Activated T-helper 1 cell treated with anti-CD3 and anti-CD28 coated beads, Interleukin-12 subunit alpha, Interleukin-12 subunit beta, Interleukin-2, Interleukin-4 antibody, amounts not matched to agents 30 ng/mL and 10 ng/mL and 1 ng/mL, durations not matched to agents 14 hours and 24 hours and 36 hours (primary cell): Measurements from ENCODE around the gene AP5B1. TPM values are rescaled to one million over a fixed set of nuclear protein-coding genes. Genes with fewer than 3 reads are reported as not detected.

ENCODE experiments used
- DNase-seq: peaks from one replicate; pipeline ENCODE4 v3.0.0; 2021; ENCODE audit warnings: low spot score
- H3K27ac Mint-ChIP-seq: one replicate; pipeline ENCODE4 v1.8.0; 2021; ENCODE audit warnings: mild to moderate bottlenecking, mixed read lengths
- H3K27me3 Mint-ChIP-seq: one replicate; pipeline ENCODE4 v1.8.0; 2022; ENCODE audit warnings: mild to moderate bottlenecking, moderate library complexity, mixed read lengths; ENCODE audit not compliant: insufficient read depth
- H3K36me3 Mint-ChIP-seq: one replicate; pipeline ENCODE4 v1.8.0; 2021; ENCODE audit warnings: low read depth, mixed read lengths
- H3K4me1 Mint-ChIP-seq: one replicate; pipeline ENCODE4 v1.8.0; 2021; ENCODE audit warnings: low read depth, mixed read lengths
- H3K4me3 Mint-ChIP-seq: one replicate; pipeline ENCODE4 v1.8.0; 2021; ENCODE audit warnings: mild to moderate bottlenecking, moderate library complexity, mixed read lengths
- H3K9me3 Mint-ChIP-seq: one replicate; pipeline ENCODE4 v1.8.0; 2021; ENCODE audit warnings: mixed read lengths
- intact Hi-C: fragments of 100-400 bp; cut with micrococcal nuclease; formaldehyde crosslinking; loops from one replicate; pipeline ENCODE4 v1.15.1; 2024
- total RNA-seq: library from RNA; stranded (reverse); gene quantifications from 2 replicates; pipeline ENCODE4 v1.2.3, GENCODE V29; 2022

Gene AP5B1
- total RNA-seq, 1 donor from 2014 or later, result 17.4 TPM

- Mint-ChIP-seq H3K4me1 (peaks cover 12% of the 10 kb centered on the region), H3K36me3 (no peaks in the 10 kb centered on the region), H3K4me3 (no peak overlapping the region), H3K27ac (no peak overlapping the region), H3K9me3 (no peaks in the 10 kb centered on the region), H3K27me3 (peaks cover 10% of the 10 kb centered on the region)
- intact Hi-C loops, result no loop called here
- no peak for DNase-seq
Measured at GRCh38 chr11:65793625-65794400, 13.0 kb upstream of the AP5B1 start.

GRCh38 chr11:65793144-65793581 lies 12.4 kb upstream of the AP5B1 start:
- no peak overlapping the region for H3K27ac Mint-ChIP-seq
- peaks cover 16% of the 10 kb centered on the region for H3K27me3 Mint-ChIP-seq
- H3K4me3 Mint-ChIP-seq, result no peak overlapping the region
- H3K36me3 Mint-ChIP-seq, result no peaks in the 10 kb centered on the region
- H3K9me3 Mint-ChIP-seq, result no peaks in the 10 kb centered on the region
- DNase-seq, result no peak
- H3K4me1 Mint-ChIP-seq, result peaks cover 14% of the 10 kb centered on the region
- intact Hi-C loops, result no loop called here

- intact Hi-C loops, result no loop called here
- Mint-ChIP-seq H3K4me1 (peaks cover 17% of the 10 kb centered on the region), H3K4me3 (no peak overlapping the region), H3K27me3 (peaks cover 20% of the 10 kb centered on the region), H3K9me3 (no peaks in the 10 kb centered on the region), H3K27ac (peak overlapping the region; percentile 77), H3K36me3 (no peaks in the 10 kb centered on the region)
- no peak for DNase-seq
Measured at GRCh38 chr11:65792456-65792855, 11.7 kb upstream of the AP5B1 start.

GRCh38 chr11:65791719-65792213 lies 11.0 kb upstream of the AP5B1 start:
- Mint-ChIP-seq H3K4me1 (peaks cover 17% of the 10 kb centered on the region), H3K9me3 (no peaks in the 10 kb centered on the region), H3K27me3 (peaks cover 24% of the 10 kb centered on the region), H3K27ac (peak overlapping the region; percentile 29), H3K36me3 (no peaks in the 10 kb centered on the region), H3K4me3 (no peak overlapping the region)
- intact Hi-C loops, result loop anchor here (1.0 kb wide), 3 partner anchors 11 to 211 kb away; partner anchors contain the start of genes AP5B1, BANF1 and EIF1AD
- DNase-seq, result peak; percentile 56

- no peak for DNase-seq
- peak overlapping the region; percentile 34 for H3K27ac Mint-ChIP-seq
- peaks cover 24% of the 10 kb centered on the region for H3K27me3 Mint-ChIP-seq
- no peak overlapping the region for H3K4me3 Mint-ChIP-seq
- H3K4me1 Mint-ChIP-seq, result peaks cover 17% of the 10 kb centered on the region
- no peaks in the 10 kb centered on the region for H3K36me3 Mint-ChIP-seq
- intact Hi-C loops, result loop anchor here (1.0 kb wide), 3 partner anchors 11 to 211 kb away; partner anchors contain the start of genes AP5B1, BANF1 and EIF1AD
- H3K9me3 Mint-ChIP-seq, result no peaks in the 10 kb centered on the region
Measured at GRCh38 chr11:65790902-65791650, 10.3 kb upstream of the AP5B1 start.

- peaks cover 31% of the 10 kb centered on the region for H3K27me3 Mint-ChIP-seq
- peaks cover 23% of the 10 kb centered on the region for H3K4me1 Mint-ChIP-seq
- no peak overlapping the region for H3K27ac Mint-ChIP-seq
- no peaks in the 10 kb centered on the region for H3K36me3 Mint-ChIP-seq
- H3K4me3 Mint-ChIP-seq, result no peak overlapping the region
- DNase-seq, result no peak
- intact Hi-C loops, result no loop called here
- no peaks in the 10 kb centered on the region for H3K9me3 Mint-ChIP-seq
Measured at GRCh38 chr11:65790104-65790901, 9.5 kb upstream of the AP5B1 start.

- intact Hi-C loops, result no loop called here
- Mint-ChIP-seq H3K9me3 (no peaks in the 10 kb centered on the region), H3K36me3 (no peaks in the 10 kb centered on the region), H3K27ac (no peak overlapping the region), H3K27me3 (peaks cover 38% of the 10 kb centered on the region), H3K4me3 (no peak overlapping the region), H3K4me1 (peaks cover 27% of the 10 kb centered on the region)
- DNase-seq, result no peak
Measured at GRCh38 chr11:65789230-65790103, 8.7 kb upstream of the AP5B1 start.

GRCh38 chr11:65788821-65789220 lies 8.0 kb upstream of the AP5B1 start:
- Mint-ChIP-seq H3K27ac (no peak overlapping the region), H3K27me3 (peaks cover 43% of the 10 kb centered on the region), H3K9me3 (no peaks in the 10 kb centered on the region), H3K4me1 (peaks cover 27% of the 10 kb centered on the region), H3K4me3 (no peak overlapping the region), H3K36me3 (no peaks in the 10 kb centered on the region)
- intact Hi-C loops, result no loop called here
- DNase-seq, result no peak

- intact Hi-C loops, result no loop called here
- Mint-ChIP-seq H3K36me3 (no peaks in the 10 kb centered on the region), H3K9me3 (no peaks in the 10 kb centered on the region), H3K27me3 (peaks cover 48% of the 10 kb centered on the region), H3K4me3 (peak overlapping the region; percentile 79), H3K27ac (peak overlapping the region; percentile 84), H3K4me1 (peaks cover 28% of the 10 kb centered on the region)
- no peak for DNase-seq
Measured at GRCh38 chr11:65787649-65788622, 7.2 kb upstream of the AP5B1 start.

- DNase-seq, result no peak
- Mint-ChIP-seq H3K27me3 (peaks cover 53% of the 10 kb centered on the region), H3K4me3 (peak within 1 kb of the TSS; percentile 60), H3K36me3 (no peaks in the 10 kb centered on the region), H3K27ac (peak within 1 kb of the TSS; percentile 84), H3K4me1 (peaks cover 32% of the 10 kb centered on the region), H3K9me3 (no peaks in the 10 kb centered on the region)
- intact Hi-C loops, result no loop called here
Measured at GRCh38 chr11:65786786-65787636, 6.2 kb upstream of the AP5B1 start, which contains the start of gene OVOL1. OVOL1 (plus strand) TSS chr11:65787063; CDS start chr11:65787374, 311 bp downstream.
